T1000 (cell line): Measurements from ENCODE around the gene COA1.
"Not testable (repeated sequence)": the region's sequence is repeated elsewhere in the genome, so short reads cannot be mapped to it uniquely, and the experiment has no call there.

Experiments
- DNase-seq: peaks from one replicate; lab custom pipeline; 2025; ENCODE audit warnings: mixed read lengths; lab: John Stamatoyannopoulos, UW

Gene COA1

GRCh38 chr7:43726466-43726865 lies 2.9 kb downstream of the COA1 start:
- DNase-seq = no peak

GRCh38 chr7:43725251-43725650 lies 4.1 kb downstream of the COA1 start:
- DNase-seq = no peak

GRCh38 chr7:43723007-43723341 lies 6.3 kb downstream of the COA1 start:
- no peak for DNase-seq

DNA sequence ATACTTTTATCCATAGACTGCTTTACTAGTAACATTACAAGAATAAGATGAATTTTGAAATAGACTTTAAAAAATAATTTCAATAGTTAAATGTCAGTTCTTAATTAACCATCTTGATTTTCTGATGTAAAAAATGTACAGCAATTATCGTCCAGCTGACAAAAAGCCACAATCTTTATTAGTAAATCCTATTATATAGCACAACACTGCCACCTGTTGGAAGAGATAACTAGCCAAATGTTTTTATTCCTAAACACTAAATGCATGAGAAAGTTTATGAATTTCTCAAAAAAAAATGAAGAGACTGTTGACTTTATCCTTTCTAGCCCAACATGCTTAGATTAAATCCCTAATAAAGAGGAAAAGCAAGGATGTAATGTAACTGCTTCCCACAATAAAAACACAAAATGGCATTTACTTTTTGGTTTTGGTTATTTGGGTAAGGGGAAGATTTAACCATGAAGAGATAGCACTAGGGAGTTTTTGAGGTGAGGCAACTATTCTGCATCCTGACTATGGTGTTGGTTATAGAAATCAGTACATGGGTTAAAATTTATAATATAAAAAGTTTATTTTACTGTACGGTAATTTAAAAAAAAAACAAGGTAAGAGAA lies 8.0 kb downstream of the COA1 start:
- no peak for DNase-seq

GRCh38 chr7:43716598-43716997 lies 12.7 kb downstream of the COA1 start:
- DNase-seq = no peak

DNA sequence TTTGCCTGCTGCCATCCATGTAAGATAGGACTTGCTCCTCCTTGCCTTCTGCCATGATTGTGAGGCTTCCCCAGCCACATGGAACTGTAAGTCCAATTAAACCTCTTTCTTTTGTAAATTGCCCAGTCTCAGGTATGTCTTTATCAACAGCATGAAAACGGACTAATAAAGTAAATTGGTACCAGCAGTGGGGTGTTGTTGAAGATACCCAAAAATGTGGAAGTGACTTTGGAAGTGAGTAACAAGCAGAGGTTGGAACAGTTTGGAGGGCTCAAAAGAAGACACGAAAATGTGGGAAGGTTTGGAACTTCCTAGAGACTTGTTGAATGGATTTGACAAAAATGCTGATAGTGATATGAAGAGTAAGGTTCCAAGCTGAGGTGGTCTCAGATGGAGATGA lies 13.4 kb downstream of the COA1 start:
- DNase-seq = not testable (repeated sequence)

DNA sequence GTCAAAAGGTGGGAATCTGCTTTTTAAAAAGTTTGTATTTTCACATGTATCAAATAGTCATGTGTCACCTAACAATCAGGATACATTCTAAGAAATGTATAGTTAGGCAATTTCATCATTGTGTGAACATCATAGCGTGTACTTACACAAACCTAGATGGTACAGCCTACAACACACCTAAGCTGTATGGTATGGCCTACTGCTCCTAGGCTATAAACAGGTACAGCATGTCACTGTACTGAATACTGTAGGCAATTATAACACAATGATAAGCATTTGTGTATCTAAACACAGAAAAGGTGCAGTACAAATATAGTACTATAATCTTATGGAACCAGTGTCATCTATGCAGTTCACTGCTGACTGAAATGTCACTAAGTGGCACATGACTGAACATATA lies 17.8 kb downstream of the COA1 start:
- DNase-seq = no peak

- not testable (repeated sequence) for DNase-seq
These were observed 21.3 kb downstream of the COA1 start for GRCh38 chr7:43708055-43708454.

DNA sequence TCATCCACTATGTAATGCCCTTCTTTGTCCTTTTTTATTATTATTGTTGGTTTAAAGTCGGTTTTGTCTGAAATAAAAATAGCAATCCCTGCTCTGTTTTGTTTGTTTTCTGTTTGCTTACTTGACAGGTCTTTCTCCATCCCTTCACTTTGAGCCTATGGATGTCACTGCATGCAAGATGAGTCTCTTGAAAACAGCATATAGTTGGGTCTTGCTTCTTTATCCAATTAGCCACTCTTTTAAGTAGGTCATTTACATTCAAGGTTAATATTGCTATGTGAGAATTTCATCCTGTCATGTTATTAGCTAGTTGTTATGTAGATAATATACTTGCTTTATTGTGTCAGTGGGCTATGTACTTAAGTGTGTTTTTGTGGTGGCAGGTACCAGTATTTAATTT lies 25.8 kb downstream of the COA1 start:
- DNase-seq = no peak

GRCh38 chr7:43702974-43703373 lies 26.3 kb downstream of the COA1 start:
- no peak for DNase-seq

- DNase-seq = no peak
These were observed 27.4 kb downstream of the COA1 start for GRCh38 chr7:43701929-43702328.

- DNase-seq = no peak
These were observed 27.8 kb downstream of the COA1 start for GRCh38 chr7:43701500-43701854.

- no peak for DNase-seq
These were observed 28.4 kb downstream of the COA1 start for GRCh38 chr7:43700646-43701499.

DNA sequence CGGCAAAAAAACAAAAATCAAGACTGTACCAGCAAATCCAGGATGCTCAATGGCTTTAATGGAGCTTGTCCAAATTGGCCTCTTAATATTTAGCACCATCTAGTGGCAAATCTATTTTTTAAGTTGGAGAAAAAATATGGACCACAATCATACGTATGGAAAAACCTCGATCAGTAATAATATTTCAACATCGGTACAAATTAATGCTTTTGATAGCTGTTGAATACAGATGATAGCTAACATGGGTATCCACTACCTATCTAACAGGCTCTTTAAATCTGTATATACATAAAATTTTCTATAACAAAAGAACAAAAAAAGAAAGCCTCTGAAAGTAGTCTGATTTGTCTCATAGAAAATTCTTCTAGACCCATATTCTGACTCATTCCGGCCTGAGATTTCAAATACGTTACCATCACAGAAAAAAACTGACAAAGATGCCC lies 29.2 kb downstream of the COA1 start:
- no peak for DNase-seq

DNA sequence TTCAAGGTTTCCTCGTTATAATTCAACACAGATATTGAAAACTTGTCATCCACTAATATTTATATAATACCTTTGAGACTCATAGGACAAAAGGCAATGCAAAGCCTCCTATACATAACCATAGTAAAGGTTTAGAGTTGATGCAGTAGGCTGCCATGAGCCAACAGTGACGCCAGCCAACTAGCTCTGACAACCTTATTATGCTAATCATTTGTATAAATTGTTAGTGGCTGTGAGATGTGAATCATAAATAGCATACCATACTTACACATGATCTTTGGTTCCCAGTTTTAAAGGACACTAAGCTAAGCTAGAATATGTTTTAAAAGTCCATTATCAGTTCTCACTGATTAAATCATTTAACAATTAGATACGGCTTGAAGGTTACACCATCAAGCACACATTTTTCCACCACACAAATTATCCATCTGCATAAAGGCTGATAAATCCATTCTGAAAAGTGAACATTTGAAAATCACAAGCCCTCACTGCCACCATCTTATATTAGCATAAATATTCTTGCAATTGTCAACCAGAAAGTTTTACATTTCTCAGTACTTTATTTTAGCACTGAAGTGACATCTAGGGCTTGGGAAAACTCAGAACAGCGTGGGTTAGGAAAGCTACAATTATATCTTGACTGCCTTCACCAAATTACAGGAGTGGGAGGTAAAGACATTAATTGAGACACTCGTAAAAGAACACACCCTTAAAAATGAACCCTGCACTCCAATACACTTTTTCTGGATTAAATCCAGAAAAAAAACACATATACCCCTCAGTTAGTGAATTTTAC lies 30.7 kb downstream of the COA1 start:
- DNase-seq = no peak

DNA sequence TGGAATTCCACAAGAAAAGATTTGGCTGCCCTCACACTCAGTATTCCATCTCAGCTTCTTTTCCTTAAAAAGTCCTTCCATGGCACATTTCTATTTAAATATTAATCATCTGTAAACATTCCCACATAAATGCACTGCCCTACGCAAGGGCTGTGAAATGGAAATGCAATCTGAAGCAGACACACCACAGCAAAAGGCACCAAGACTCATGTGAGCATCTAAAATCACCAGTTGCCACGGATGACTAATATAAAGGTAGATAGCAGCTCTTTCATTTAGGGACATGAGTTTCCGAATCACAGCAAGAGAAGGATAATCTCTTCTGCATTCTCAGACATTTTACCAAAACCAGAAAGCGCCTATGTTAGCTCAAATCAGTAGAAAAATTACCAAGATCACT lies 31.6 kb downstream of the COA1 start:
- no peak for DNase-seq

DNA sequence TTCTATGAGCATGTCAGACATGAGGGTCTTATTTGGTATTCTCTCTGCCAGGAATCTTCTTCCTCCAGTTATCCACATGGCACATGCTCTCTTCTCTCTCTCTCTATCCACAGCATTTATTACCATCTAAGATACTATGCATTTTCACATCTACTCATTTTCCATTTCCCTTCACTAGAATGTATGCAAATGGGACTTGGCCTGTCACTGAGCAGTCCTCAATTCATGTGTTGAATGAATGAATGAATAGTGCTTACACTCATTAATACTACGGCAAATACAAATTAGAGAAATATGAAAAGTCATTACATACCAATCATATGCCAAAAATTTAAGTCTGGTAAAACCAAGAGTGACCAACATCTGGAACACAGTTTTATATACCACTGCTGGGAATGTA lies 34.0 kb downstream of the COA1 start:
- no peak for DNase-seq

GRCh38 chr7:43694399-43694748 lies 34.9 kb downstream of the COA1 start:
- DNase-seq = no peak

DNA sequence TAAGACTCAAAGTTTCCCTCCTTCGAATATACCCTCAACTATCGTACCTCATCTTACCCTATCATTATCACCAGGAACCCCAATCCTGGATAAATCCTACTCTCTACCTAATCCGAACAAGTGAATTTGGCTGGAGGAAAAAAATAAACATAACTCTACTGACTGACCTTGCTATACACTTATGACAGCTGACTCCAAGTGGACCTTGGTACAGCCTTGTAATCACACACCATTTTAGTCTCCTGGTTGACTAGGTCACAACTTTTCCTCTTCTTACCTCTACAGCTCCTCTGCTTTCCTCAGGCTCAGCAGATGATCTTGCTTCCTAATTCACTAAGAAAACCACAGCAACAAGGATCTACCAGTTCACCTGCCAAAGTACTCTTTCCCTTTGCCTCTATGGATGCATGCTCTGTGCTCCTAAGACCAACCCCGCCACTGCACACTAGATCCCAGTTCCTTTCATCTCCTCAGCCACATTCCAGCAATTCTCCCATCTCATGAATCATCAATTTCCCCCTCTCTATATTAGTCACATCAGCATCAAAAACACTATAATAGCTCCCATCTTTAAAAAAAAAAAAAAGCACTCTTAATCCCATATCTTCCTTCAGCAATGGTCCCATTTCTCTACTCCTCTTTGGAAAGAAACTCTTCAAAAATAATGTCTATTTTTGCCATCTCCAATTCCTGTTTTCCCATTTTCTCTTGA lies 35.5 kb downstream of the COA1 start:
- DNase-seq = no peak

GRCh38 chr7:43692582-43693373 lies 36.5 kb downstream of the COA1 start:
- DNase-seq = no peak

DNA sequence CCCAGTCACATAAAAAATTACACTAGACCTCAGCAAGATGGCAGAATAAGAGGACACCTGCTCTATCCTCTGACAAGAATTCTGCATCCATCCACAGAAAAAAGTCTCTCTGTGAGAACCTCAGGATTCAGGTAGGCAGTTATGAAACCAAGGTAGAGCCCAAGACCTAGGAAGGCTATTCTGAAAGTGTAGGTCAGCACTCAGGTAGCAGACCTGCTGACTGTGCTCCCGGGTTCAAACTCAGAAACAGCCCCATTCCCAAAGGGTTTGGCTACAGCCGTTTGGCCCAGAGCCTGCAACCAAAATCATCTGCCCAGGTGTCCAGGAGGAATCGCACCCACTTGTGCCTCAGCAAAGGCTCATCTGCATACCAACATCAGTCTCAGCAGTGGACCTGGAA lies 37.7 kb downstream of the COA1 start:
- DNase-seq = no peak

DNA sequence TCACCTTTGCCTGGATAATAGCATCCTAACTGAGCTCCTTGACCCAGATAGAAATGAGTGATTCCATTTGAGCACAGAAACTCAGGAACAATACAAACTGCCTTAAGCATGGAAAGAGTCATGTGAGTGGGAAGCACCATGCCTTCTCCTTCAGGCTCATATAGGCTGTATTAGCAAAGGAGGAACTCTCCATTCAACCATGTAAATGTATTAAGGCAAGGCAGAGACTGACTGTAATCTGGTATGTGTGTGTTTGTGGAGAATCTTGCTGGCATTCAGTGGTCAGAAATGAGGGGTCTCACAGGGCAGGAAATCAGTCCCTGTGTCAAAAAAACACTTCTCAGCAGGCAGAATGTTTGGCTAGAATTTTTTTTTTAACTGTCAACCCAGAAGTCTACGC lies 40.2 kb downstream of the COA1 start:
- DNase-seq = no peak
